Measurements from ENCODE around the gene MEIOC.

The MEIOC gene

DNA sequence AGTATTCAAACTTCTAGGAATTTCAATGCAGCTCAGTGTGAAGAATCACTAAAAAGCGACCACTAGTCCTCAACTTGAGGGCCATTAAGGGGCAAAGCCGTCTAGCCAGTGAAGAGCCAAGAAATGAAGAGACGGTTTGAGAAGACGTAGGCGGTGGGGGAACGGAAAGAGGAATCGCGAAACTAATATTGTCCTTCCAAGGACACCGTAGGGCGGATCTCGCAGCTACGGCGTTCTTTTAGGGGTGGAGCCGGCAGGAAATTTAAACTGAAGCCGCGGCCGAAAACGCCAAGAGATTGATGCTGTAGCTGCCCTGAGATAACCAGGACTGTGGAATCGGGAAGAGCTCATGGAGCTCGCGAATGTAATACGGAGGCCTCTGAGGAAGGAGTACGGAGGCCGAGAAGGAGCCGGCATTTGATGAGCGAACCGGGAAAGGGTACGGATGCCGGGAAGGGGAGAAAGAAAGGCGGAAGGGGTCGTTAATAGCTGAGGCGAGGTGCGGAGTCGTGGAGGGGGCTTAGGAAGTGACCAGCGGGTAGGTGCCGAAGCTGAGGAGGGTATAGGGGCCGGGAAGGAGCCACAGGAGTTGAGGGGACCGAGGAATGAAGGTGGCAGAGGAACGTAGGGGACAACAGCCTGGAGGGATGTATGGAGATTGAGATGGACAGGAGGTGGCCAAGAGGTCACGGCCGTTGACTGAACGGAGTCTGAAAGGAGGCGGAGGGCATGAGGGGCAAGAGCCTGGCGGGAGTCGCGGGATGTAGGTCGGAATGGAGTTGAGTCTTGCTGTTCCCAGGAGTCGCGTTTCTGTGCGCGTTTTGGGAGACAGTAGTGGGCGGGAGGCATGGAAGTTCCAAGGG lies 52.4 kb downstream of the MEIOC start, which contains the start of gene DBF4B:
TSS of gene DBF4B (plus strand) at position 265 of the 863 bp plus-strand sequence. CDS start at position 421, 156 bp downstream.
- no peak for TF ChIP-seq CTCF (conservative IDR thresholded peaks at IDR 0.05; ENCODE audit: low read length)
- DNase-seq (ENCODE audit: low read depth) = peak; percentile 91

GRCh38 chr17:44719444-44719843 lies 63.2 kb downstream of the MEIOC start:
- DNase-seq (ENCODE audit: low read depth) = no peak
- no peak overlapping the region for H3K4me3 ChIP-seq (ENCODE audit: low read length)
- no peak for TF ChIP-seq CTCF (conservative IDR thresholded peaks at IDR 0.05; ENCODE audit: low read length)

More for the DNA sequence above, 52.4 kb downstream of the MEIOC start, which contains the start of gene DBF4B:
- H3K4me3 ChIP-seq (ENCODE audit: low read length) = peak within 1 kb of the TSS; percentile 97

DNA sequence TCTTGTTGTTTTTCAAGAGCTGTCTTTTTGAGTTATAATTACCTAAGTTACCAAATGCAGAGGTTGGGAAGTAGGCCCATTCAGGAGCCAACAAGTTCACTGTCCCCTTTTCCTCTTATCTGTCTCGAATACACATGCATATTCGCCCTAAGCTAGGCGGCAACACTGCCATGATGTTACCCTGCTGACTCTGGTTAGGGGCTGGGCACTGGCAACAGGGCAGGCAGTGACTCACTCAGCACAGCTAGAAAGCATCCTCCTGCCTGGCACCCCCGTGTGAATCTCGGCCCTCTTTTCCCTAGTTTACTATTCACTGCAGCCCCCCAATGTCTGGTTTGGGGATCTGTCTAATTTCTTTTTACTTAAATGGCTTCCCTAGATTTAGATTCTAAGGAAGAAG lies 66.0 kb downstream of the MEIOC start:
- H3K4me3 ChIP-seq (ENCODE audit: low read length) = no peak overlapping the region
- DNase-seq (ENCODE audit: low read depth) = no peak
- TF ChIP-seq CTCF (conservative IDR thresholded peaks at IDR 0.05; ENCODE audit: low read length) = no peak
